Sigmoid colon (tissue), 7 donors: ENCODE data around the gene SHKBP1. TPM values are rescaled to one million over a fixed set of nuclear protein-coding genes. Genes with fewer than 3 reads are reported as not detected.

ENCODE experiments used
- DNase-seq: peaks from one replicate; pipeline ENCODE4 v3.0.0-alpha.2; 2019
- H3K27ac ChIP-seq, 4 donors: fragments of 200-600 bp; sonication (generic); one replicate each; pipeline ENCODE4 v1.5.1; 2016 to 2019; ENCODE audit warnings: mild to moderate bottlenecking in 1 of 4
- H3K27me3 ChIP-seq, 3 donors: fragments of 200-600 bp; sonication (generic); one replicate each; pipeline ENCODE4 v1.5.1; 2019; ENCODE audit warnings: mild to moderate bottlenecking in 1 of 3
- H3K36me3 ChIP-seq, 4 donors: fragments of 200-600 bp; sonication (generic); one replicate each; pipeline ENCODE4 v1.5.1; 2016 to 2019
- H3K4me1 ChIP-seq, 4 donors: fragments of 200-600 bp; sonication (generic); one replicate each; pipeline ENCODE4 v1.5.1; 2017 to 2019
- H3K4me3 ChIP-seq, 4 donors: fragments of 200-600 bp; sonication (generic); one replicate each; pipeline ENCODE4 v1.5.1; 2017 to 2019; ENCODE audit warnings: mild to moderate bottlenecking in 2 of 4, moderate library complexity in 1 of 4
- H3K9me3 ChIP-seq, 4 donors: fragments of 200-600 bp in 3 of 4; sonication (generic) in 3 of 4; one replicate each; pipeline versions ENCODE4 v1.5.1 to v1.6.1; 2013 to 2019
- CTCF ChIP-seq, 4 experiments: fragments of 450-650 bp in 3 of 4; fragments of 200-600 bp in 1 of 4; IDR thresholded peaks; one replicate each; pipeline ENCODE4 v1.5.1; 2016 to 2019; ENCODE audit warnings: antibody characterized with exemption in 4 of 4, mild to moderate bottlenecking in 3 of 4, moderate library complexity in 2 of 4
- EP300 ChIP-seq, 4 donors: sonication (generic); formaldehyde crosslinking; IDR thresholded peaks; one replicate each; pipeline ENCODE4 v1.6.1; 2017; ENCODE audit warnings: antibody characterized with exemption in 4 of 4
- POLR2A ChIP-seq, 2 donors: fragments of 450-650 bp; IDR thresholded peaks; one replicate each; pipeline ENCODE4 v1.6.1; 2016; ENCODE audit warnings: antibody characterized with exemption in 2 of 2, mild to moderate bottlenecking in 2 of 2, moderate library complexity in 2 of 2
- POLR2AphosphoS5 ChIP-seq, 4 donors: sonication (generic); formaldehyde crosslinking; IDR thresholded peaks; one replicate each; pipeline ENCODE4 v1.6.1; 2017; ENCODE audit warnings: antibody characterized with exemption in 4 of 4
- WGBS, 2 donors: extraction: QIAGEN DNeasy Blood & Tissue Kit; methylation state at CpG; one replicate each; pipeline ENCODE4 v1.1.7; 2013; 5-methylcytosine and 5-hydroxymethylcytosine counted together
- intact Hi-C: fragments of 100-400 bp; cut with DNase I; formaldehyde crosslinking; loops from one replicate; pipeline ENCODE4 v1.15.1; 2023
- polyA plus RNA-seq, 3 donors: library from polyadenylated mRNA; stranded (reverse); fragments of 200-250 nt; gene quantifications; one replicate each; pipeline ENCODE4 v1.2.3, GENCODE V29; 2013
- total RNA-seq, 4 donors: library from RNA; depleted of rRNA; stranded (reverse); fragments of >200 nt; gene quantifications; one replicate each; pipeline ENCODE4 v1.1.0, GENCODE V29; 2016
- donor health status: healthy with polysubstance abuse.
- donor health status: Bipolar disorder and iron deficiency.
- donor health status: healthy.

SHKBP1 gene
- total and polyA plus RNA-seq, 7 donors, result 15.9 to 81.0 (median 36.3) TPM

GRCh38 chr19:40627486-40628279 lies 51.0 kb downstream of the SHKBP1 start:
- Histone ChIP-seq H3K36me3 (peaks cover 0 to 26% (median 0%) of the 10 kb centered on the region in 4 donors), H3K27me3 (no peaks in the 10 kb centered on the region), H3K9me3 (no peaks in the 10 kb centered on the region), H3K4me1 (peaks cover 0 to 4% (median 0%) of the 10 kb centered on the region in 4 donors), H3K4me3 (no peak overlapping the region), H3K27ac (no peak overlapping the region)
- no peak for DNase-seq
- whole genome bisulfite sequencing, 2 donors, result 88 to 94% methylated on average over 39 of the region's 39 CpGs
- TF ChIP-seq EP300 (IDR thresholded peaks at IDR 0.05) (no peak), POLR2A (IDR thresholded peaks at IDR 0.05) (no peak), CTCF (IDR thresholded peaks at IDR 0.05) (no peak), POLR2AphosphoS5 (IDR thresholded peaks at IDR 0.05) (no peak)
- intact Hi-C loops, result no loop called here

- H3K27me3 ChIP-seq, result no peaks in the 10 kb centered on the region
- intact Hi-C loops, result no loop called here
- WGBS, 2 donors, result 96 to 97% methylated on average over 42 of the region's 42 CpGs
- TF ChIP-seq CTCF (IDR thresholded peaks at IDR 0.05) (no peak), EP300 (IDR thresholded peaks at IDR 0.05) (no peak), POLR2AphosphoS5 (IDR thresholded peaks at IDR 0.05) (no peak), POLR2A (IDR thresholded peaks at IDR 0.05) (no peak)
- H3K27ac ChIP-seq, result no peak overlapping the region
- no peaks in the 10 kb centered on the region for H3K9me3 ChIP-seq
- no peak overlapping the region for H3K4me3 ChIP-seq
- H3K36me3 ChIP-seq, result peaks cover 0 to 19% (median 0%) of the 10 kb centered on the region in 4 donors
- peaks cover 0 to 8% (median 5%) of the 10 kb centered on the region in 4 donors for H3K4me1 ChIP-seq
- no peak for DNase-seq
Measured at GRCh38 chr19:40629346-40629745, 52.7 kb downstream of the SHKBP1 start.

DNA sequence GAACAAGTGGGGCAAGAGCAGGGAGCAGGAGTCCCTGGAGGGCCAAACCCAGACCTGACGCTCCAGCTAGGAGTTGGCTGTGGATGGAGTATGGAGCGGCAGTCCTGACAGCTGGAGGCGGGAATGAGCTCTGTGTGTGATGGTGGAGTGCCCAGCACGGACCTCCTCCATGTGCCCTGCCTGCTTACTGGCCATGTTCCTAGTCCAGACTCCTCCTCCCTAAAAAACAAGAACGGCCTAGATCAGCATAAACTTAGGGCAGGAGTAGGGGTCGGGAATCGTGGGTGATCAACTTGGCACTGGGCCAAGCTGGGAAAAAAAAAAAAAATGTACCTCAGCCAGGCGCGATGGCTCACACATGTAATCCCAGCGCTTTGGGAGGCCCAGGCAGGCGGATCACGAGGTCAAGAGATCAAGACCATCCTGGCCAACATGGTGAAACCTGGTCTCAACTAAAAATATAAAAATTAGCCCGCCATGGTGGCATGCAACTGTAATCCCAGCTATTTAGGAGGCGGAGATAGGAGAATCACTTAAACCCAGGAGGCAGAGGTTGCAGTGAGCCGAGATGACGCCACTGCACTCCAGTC lies 54.0 kb downstream of the SHKBP1 start:
- no peak overlapping the region for H3K27ac ChIP-seq
- peaks cover 0 to 8% (median 6%) of the 10 kb centered on the region in 4 donors for H3K4me1 ChIP-seq
- H3K4me3 ChIP-seq, result no peak overlapping the region
- no peak for DNase-seq
- TF ChIP-seq POLR2AphosphoS5 (IDR thresholded peaks at IDR 0.05) (peak in 1 of 4 donors; percentile 20), CTCF (IDR thresholded peaks at IDR 0.05) (no peak), POLR2A (IDR thresholded peaks at IDR 0.05) (no peak)
- 70 to 80% methylated on average over 16 of the region's 16 CpGs for WGBS, 2 donors
- intact Hi-C loops, result no loop called here
- no peaks in the 10 kb centered on the region for H3K27me3 ChIP-seq
- H3K36me3 ChIP-seq, result peaks cover 0 to 15% (median 0%) of the 10 kb centered on the region in 4 donors
- H3K9me3 ChIP-seq, result no peaks in the 10 kb centered on the region

DNA sequence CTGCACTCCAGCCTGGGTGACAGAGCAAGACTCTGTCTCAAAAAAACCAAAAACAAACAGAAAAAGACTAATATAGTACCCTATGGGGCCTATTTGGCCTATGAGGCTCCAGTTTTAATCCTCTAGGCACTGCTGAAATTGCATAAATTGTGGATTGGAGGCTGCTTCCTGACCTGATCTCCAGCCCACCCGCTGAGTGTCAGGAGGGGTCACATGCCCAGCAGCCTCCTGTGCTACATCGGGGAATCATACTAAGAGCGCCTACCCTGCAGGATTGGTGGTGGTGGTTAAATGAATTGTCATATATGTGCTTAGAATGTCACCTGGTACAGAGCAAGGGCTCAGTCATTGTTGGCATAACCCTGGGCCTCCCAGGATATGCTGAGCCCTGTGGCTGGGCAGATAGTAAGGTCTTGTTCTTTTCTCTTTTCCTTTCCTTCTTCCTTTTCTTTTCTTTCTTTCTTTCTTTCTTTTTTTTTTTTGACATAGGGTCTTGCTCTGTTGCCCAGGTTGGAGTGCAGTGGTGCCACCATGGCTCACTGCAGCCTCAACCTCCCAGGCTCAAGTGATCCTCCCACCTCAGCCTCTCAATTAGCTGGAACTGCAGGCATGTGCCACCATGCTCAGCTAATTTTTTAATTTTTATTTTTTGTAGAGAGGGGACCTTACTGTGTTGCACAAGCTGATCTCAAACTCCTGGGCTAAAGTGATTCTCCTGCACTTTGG lies 55.8 kb downstream of the SHKBP1 start:
- intact Hi-C loops, result no loop called here
- H3K27ac ChIP-seq, result no peak overlapping the region

DNA sequence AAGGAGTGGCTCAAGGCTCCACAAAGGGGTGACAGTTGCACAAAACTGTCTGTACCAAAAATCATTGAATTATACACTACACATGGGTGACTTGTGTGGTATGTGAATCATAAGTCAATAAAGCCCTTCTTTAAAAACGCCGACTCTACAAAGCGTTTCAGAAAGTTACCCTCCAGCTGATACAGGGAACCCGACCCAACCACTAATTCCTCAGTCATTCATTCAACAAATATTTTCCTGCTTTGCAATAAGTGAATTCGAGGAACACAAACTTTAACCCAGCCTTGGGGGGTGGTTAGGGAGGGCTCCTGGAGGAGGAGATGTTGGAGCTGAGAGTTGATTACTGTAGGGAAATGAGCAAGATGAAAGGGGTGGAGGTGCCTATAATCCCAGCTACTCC lies 56.5 kb downstream of the SHKBP1 start:
- DNase-seq, result no peak
- WGBS, 2 donors, result 66 to 82% methylated on average over 5 of the region's 5 CpGs
- Histone ChIP-seq H3K27me3 (no peaks in the 10 kb centered on the region), H3K36me3 (peaks cover 0 to 4% (median 0%) of the 10 kb centered on the region in 4 donors), H3K27ac (no peak overlapping the region), H3K4me3 (no peak overlapping the region), H3K9me3 (no peaks in the 10 kb centered on the region), H3K4me1 (peaks cover 0 to 8% (median 6%) of the 10 kb centered on the region in 4 donors)
- intact Hi-C loops, result no loop called here
- no peak for TF ChIP-seq POLR2AphosphoS5 (IDR thresholded peaks at IDR 0.05)
- TF ChIP-seq EP300 (IDR thresholded peaks at IDR 0.05), result no peak
- no peak for TF ChIP-seq POLR2A (IDR thresholded peaks at IDR 0.05)
- no peak for TF ChIP-seq CTCF (IDR thresholded peaks at IDR 0.05)

More for the DNA sequence above, 55.8 kb downstream of the SHKBP1 start:
- Histone ChIP-seq H3K27me3 (no peaks in the 10 kb centered on the region), H3K4me3 (no peak overlapping the region), H3K4me1 (peaks cover 0 to 8% (median 6%) of the 10 kb centered on the region in 4 donors), H3K9me3 (no peaks in the 10 kb centered on the region), H3K36me3 (peaks cover 0 to 4% (median 0%) of the 10 kb centered on the region in 4 donors)
- no peak for DNase-seq
- no peak for TF ChIP-seq EP300 (IDR thresholded peaks at IDR 0.05)
- no peak for TF ChIP-seq POLR2A (IDR thresholded peaks at IDR 0.05)
- WGBS, 2 donors, result 89 to 91% methylated on average over 3 of the region's 3 CpGs
